GM23338 (cell line): Measurements from ENCODE around the gene TRAM2. TPM values are rescaled to one million over a fixed set of nuclear protein-coding genes. Genes with fewer than 3 reads are reported as not detected.

ENCODE experiments used
- ATAC-seq: fragments of 200-7000 bp; cut with Tn5 transposase; 3 replicates; pipeline ENCODE4 v1.9.1; 2020
- DNase-seq: peaks from one replicate; pipeline ENCODE4 v3.0.0-alpha.2; 2015; ENCODE audit warnings: low spot score
- H2AFZ ChIP-seq: fragments of 200-600 bp; sonication (generic); 2 replicates; pipeline ENCODE4 v1.8.0; 2016; ENCODE audit warnings: antibody characterized with exemption, mild to moderate bottlenecking, moderate library complexity
- H3F3A ChIP-seq: fragments of 200-600 bp; sonication (generic); replicated peaks from 2 replicates; pipeline ENCODE4 v1.8.0; 2017; ENCODE audit warnings: antibody characterized with exemption, mixed run types, low read depth
- H3K27ac ChIP-seq: fragments of 200-600 bp; sonication (generic); 2 replicates; pipeline ENCODE4 v1.6.1; 2016; ENCODE audit warnings: low read depth
- H3K27me3 ChIP-seq: fragments of 200-600 bp; sonication (generic); 2 replicates; pipeline ENCODE4 v1.8.0; 2016; ENCODE audit warnings: mild to moderate bottlenecking, mixed run types, moderate library complexity; ENCODE audit not compliant: insufficient read depth
- H3K36me3 ChIP-seq: fragments of 200-600 bp; sonication (generic); 2 replicates; pipeline ENCODE4 v1.8.0; 2016; ENCODE audit warnings: mild to moderate bottlenecking; ENCODE audit not compliant: insufficient read depth
- H3K4me1 ChIP-seq: fragments of 200-600 bp; sonication (generic); 2 replicates; pipeline ENCODE4 v1.8.0; 2016; ENCODE audit warnings: mild to moderate bottlenecking, moderate library complexity; ENCODE audit not compliant: insufficient read depth
- H3K4me2 ChIP-seq: fragments of 200-600 bp; sonication (generic); 2 replicates; pipeline ENCODE4 v1.7.1; 2017; ENCODE audit warnings: mixed run types
- H3K4me3 ChIP-seq: fragments of 200-600 bp; sonication (generic); 2 replicates; pipeline ENCODE4 v1.6.1; 2016; ENCODE audit warnings: mixed run types
- H3K79me2 ChIP-seq: fragments of 200-600 bp; sonication (generic); replicated peaks from 2 replicates; pipeline ENCODE4 v1.8.0; 2017; ENCODE audit warnings: mild to moderate bottlenecking; ENCODE audit not compliant: insufficient read depth
- H3K9me2 ChIP-seq: fragments of 200-600 bp; sonication (generic); 2 replicates; pipeline ENCODE4 v1.8.0; 2017; ENCODE audit not compliant: insufficient read depth
- H4K20me1 ChIP-seq: fragments of 200-600 bp; sonication (generic); replicated peaks from 2 replicates; pipeline ENCODE4 v1.8.0; 2017; ENCODE audit warnings: mild to moderate bottlenecking; ENCODE audit not compliant: insufficient read depth
- H3K27ac Mint-ChIP-seq: 2 replicates; pipeline ENCODE4 v1.8.0; 2020; ENCODE audit warnings: inconsistent platforms, mild to moderate bottlenecking, moderate library complexity, mixed read lengths
- H3K27me3 Mint-ChIP-seq: 3 replicates; pipeline ENCODE4 v1.8.0; 2022; ENCODE audit warnings: low read depth, mild to moderate bottlenecking, moderate library complexity, mixed read lengths, inconsistent platforms; ENCODE audit not compliant: insufficient read depth, poor library complexity
- H3K36me3 Mint-ChIP-seq: 3 replicates; pipeline ENCODE4 v1.8.0; 2021; ENCODE audit warnings: low read depth, mild to moderate bottlenecking, inconsistent platforms, moderate library complexity, mixed read lengths
- H3K4me1 Mint-ChIP-seq: 3 replicates; pipeline ENCODE4 v1.8.0; 2020; ENCODE audit warnings: mild to moderate bottlenecking, inconsistent platforms, mixed read lengths
- H3K4me3 Mint-ChIP-seq: 3 replicates; pipeline ENCODE4 v1.8.0; 2021; ENCODE audit warnings: moderate library complexity, mild to moderate bottlenecking, inconsistent platforms, mixed read lengths
- H3K9me3 Mint-ChIP-seq: 3 replicates; pipeline ENCODE4 v1.8.0; 2020; ENCODE audit warnings: moderate library complexity, mild to moderate bottlenecking, inconsistent platforms, mixed read lengths
- EZH2phosphoT487 ChIP-seq: fragments of 200-600 bp; sonication (generic); IDR thresholded peaks from one replicate; pipeline ENCODE4 v1.8.1; 2018; ENCODE audit warnings: antibody characterized with exemption; ENCODE audit not compliant: unreplicated experiment
- NANOG ChIP-seq: IDR thresholded peaks from 2 replicates; pipeline ENCODE4 v1.6.1; 2016; ENCODE audit warnings: antibody characterized with exemption, borderline replicate concordance
- POLR2AphosphoS5 ChIP-seq: IDR thresholded peaks from 2 replicates; pipeline ENCODE4 v1.6.1; 2016; ENCODE audit warnings: antibody characterized with exemption, low read depth
- ZNF331 ChIP-seq: fragments of 250-450 bp; sonication (Bioruptor Pico); IDR thresholded peaks from 2 replicates; pipeline ENCODE4 v1.5.0; 2020; ENCODE audit warnings: low read depth, mild to moderate bottlenecking, moderate library complexity
- polyA plus RNA-seq: library from polyadenylated mRNA; unstranded; fragments of >200 nt; fragmentation: Nextera tagmentation; extraction: Ambion mirVana; gene quantifications from 2 replicates; pipeline ENCODE4 v1.2.1, GENCODE V29; 2016
- total RNA-seq: library from RNA; depleted of rRNA; stranded (reverse); fragments of >200 nt; shearing (Covaris generic); gene quantifications from 2 replicates; pipeline ENCODE4 v1.2.3, GENCODE V29; 2014
- TF ChIP-seq, protein P1 (sequence below): IDR thresholded peaks from one replicate; pipeline ENCODE4 v1.6.1; 2018; ENCODE audit warnings: antibody characterized with exemption; ENCODE audit not compliant: unreplicated experiment
- TF ChIP-seq, protein P2 (sequence below), 2 experiments: fragments of 200-600 bp in 1 of 2; sonication (generic) in 1 of 2; conservative IDR thresholded peaks; 2 replicates each; pipeline versions ENCODE4 v1.5.1 to v1.6.1; 2016 to 2017; ENCODE audit warnings: antibody characterized with exemption in 2 of 2, low read depth in 2 of 2, mild to moderate bottlenecking in 2 of 2, moderate library complexity in 1 of 2
- TF ChIP-seq, protein P3 (sequence below): IDR thresholded peaks from 2 replicates; pipeline ENCODE4 v1.6.1; 2016; ENCODE audit warnings: antibody characterized with exemption

Gene TRAM2
- total and polyA plus RNA-seq, 2 experiments from 2014 or later: 4.0 to 14.0 TPM

- TF ChIP-seq, protein P1, sequence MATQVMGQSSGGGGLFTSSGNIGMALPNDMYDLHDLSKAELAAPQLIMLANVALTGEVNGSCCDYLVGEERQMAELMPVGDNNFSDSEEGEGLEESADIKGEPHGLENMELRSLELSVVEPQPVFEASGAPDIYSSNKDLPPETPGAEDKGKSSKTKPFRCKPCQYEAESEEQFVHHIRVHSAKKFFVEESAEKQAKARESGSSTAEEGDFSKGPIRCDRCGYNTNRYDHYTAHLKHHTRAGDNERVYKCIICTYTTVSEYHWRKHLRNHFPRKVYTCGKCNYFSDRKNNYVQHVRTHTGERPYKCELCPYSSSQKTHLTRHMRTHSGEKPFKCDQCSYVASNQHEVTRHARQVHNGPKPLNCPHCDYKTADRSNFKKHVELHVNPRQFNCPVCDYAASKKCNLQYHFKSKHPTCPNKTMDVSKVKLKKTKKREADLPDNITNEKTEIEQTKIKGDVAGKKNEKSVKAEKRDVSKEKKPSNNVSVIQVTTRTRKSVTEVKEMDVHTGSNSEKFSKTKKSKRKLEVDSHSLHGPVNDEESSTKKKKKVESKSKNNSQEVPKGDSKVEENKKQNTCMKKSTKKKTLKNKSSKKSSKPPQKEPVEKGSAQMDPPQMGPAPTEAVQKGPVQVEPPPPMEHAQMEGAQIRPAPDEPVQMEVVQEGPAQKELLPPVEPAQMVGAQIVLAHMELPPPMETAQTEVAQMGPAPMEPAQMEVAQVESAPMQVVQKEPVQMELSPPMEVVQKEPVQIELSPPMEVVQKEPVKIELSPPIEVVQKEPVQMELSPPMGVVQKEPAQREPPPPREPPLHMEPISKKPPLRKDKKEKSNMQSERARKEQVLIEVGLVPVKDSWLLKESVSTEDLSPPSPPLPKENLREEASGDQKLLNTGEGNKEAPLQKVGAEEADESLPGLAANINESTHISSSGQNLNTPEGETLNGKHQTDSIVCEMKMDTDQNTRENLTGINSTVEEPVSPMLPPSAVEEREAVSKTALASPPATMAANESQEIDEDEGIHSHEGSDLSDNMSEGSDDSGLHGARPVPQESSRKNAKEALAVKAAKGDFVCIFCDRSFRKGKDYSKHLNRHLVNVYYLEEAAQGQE: no peak
- TF ChIP-seq ZNF331 (CRISPR knock-in tag) (no peak), POLR2AphosphoS5 (no peak), NANOG (no peak), EZH2phosphoT487 (no peak)
- TF ChIP-seq, protein P2, sequence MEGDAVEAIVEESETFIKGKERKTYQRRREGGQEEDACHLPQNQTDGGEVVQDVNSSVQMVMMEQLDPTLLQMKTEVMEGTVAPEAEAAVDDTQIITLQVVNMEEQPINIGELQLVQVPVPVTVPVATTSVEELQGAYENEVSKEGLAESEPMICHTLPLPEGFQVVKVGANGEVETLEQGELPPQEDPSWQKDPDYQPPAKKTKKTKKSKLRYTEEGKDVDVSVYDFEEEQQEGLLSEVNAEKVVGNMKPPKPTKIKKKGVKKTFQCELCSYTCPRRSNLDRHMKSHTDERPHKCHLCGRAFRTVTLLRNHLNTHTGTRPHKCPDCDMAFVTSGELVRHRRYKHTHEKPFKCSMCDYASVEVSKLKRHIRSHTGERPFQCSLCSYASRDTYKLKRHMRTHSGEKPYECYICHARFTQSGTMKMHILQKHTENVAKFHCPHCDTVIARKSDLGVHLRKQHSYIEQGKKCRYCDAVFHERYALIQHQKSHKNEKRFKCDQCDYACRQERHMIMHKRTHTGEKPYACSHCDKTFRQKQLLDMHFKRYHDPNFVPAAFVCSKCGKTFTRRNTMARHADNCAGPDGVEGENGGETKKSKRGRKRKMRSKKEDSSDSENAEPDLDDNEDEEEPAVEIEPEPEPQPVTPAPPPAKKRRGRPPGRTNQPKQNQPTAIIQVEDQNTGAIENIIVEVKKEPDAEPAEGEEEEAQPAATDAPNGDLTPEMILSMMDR (conservative IDR thresholded peaks at IDR 0.05; ENCODE audit: low read depth in 2 of 2): no peak
- TF ChIP-seq, protein P3, sequence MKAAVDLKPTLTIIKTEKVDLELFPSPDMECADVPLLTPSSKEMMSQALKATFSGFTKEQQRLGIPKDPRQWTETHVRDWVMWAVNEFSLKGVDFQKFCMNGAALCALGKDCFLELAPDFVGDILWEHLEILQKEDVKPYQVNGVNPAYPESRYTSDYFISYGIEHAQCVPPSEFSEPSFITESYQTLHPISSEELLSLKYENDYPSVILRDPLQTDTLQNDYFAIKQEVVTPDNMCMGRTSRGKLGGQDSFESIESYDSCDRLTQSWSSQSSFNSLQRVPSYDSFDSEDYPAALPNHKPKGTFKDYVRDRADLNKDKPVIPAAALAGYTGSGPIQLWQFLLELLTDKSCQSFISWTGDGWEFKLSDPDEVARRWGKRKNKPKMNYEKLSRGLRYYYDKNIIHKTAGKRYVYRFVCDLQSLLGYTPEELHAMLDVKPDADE: no peak
Measured at GRCh38 chr6:52588087-52588709, 11.3 kb upstream of the TRAM2 start (continued).

- ATAC-seq: no peak
- no peaks in the 10 kb centered on the region for H3K9me3 Mint-ChIP-seq
- Histone ChIP-seq H3K4me3 (no peak overlapping the region), H3K79me2 (no peaks in the 10 kb centered on the region), H3K4me1 (no peaks in the 10 kb centered on the region; the same call in 1 of the 2 replicates), H3K27me3 (no peaks in the 10 kb centered on the region), H3F3A (no peaks in the 10 kb centered on the region), H4K20me1 (no peaks in the 10 kb centered on the region), H2AFZ (no peak overlapping the region), H3K27ac (no peak overlapping the region), H3K4me2 (no peak overlapping the region), H3K36me3 (no peaks in the 10 kb centered on the region), H3K9me2 (no peaks in the 10 kb centered on the region)
- TF ChIP-seq POLR2AphosphoS5: no peak
- H3K36me3 Mint-ChIP-seq: no peaks in the 10 kb centered on the region
- H3K4me3 Mint-ChIP-seq: no peak overlapping the region
- DNase-seq: no peak
- peaks cover 4% of the 10 kb centered on the region; the same call in 2 of the 3 replicates for H3K4me1 Mint-ChIP-seq
- H3K27me3 Mint-ChIP-seq: peaks cover 1% of the 10 kb centered on the region
- no peak overlapping the region for H3K27ac Mint-ChIP-seq
Measured at GRCh38 chr6:52587001-52587400, 10.1 kb upstream of the TRAM2 start.
